Measurements from ENCODE around the gene PLXNC1.

DNA sequence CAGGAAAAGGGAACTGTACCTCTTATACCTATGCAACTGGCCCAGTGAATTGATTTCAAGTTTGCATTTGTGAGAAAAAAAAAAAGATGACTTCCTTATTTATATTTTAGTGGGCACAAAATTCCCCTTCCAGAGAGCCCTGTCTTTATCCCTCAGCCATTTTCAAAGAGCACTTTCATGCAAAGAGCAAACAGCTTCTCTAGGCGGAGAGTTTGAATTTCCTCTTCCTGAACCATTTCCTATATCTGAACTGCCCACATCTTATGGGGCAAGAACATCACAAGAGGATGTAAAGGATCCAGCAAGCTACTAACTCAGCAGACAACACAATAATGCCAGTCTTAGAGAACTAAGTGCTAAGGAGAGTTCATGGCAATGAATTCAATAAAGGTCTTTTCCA, 22.3 kb upstream of the PLXNC1 start:
- TF ChIP-seq, protein P1, sequence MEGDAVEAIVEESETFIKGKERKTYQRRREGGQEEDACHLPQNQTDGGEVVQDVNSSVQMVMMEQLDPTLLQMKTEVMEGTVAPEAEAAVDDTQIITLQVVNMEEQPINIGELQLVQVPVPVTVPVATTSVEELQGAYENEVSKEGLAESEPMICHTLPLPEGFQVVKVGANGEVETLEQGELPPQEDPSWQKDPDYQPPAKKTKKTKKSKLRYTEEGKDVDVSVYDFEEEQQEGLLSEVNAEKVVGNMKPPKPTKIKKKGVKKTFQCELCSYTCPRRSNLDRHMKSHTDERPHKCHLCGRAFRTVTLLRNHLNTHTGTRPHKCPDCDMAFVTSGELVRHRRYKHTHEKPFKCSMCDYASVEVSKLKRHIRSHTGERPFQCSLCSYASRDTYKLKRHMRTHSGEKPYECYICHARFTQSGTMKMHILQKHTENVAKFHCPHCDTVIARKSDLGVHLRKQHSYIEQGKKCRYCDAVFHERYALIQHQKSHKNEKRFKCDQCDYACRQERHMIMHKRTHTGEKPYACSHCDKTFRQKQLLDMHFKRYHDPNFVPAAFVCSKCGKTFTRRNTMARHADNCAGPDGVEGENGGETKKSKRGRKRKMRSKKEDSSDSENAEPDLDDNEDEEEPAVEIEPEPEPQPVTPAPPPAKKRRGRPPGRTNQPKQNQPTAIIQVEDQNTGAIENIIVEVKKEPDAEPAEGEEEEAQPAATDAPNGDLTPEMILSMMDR (IDR thresholded peaks at IDR 0.05; ENCODE audit: low read length): no peak
- TF ChIP-seq EZH2 (IDR thresholded peaks at IDR 0.05; ENCODE audit: borderline replicate concordance, low read length): no peak

Data from OCI-LY1 (cell line).